Measurements from ENCODE around the gene FRAS1. TPM values are rescaled to one million over a fixed set of nuclear protein-coding genes. Genes with fewer than 3 reads are reported as not detected.
A peak's percentile ranks its signal among the peaks of the same experiment; 100 is the strongest.

The FRAS1 gene
- total and polyA plus RNA-seq, 12 donors, result 0.20 to 2.3 (median 0.84) TPM

DNA sequence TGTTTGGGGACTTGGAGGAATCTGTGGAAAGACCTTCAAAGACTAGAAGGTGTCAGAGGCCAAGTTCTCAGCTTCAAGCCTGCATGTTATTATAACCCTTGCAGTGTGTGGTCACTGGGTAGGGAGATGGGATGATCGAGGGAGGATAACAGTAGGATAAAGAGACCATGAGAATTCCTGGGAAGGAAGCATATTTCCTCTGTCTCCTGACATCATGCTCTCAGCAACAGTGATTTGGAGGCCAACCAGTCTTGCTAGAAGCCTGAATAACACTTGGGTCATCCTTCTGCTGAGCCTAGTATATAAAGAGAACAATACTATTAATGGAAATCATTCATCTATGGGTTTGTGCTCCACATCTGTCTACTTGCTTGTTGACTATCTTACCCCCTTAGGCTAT, 453.6 kb downstream of the FRAS1 start:
- 6 to 36% (median 21%) methylated on average over 1 of the region's 1 CpG for WGBS, 4 donors
- Histone ChIP-seq H3K27ac (no peak overlapping the region), H3K9me3 (replicated peaks in 1 of 3) (no peaks in the 10 kb centered on the region), H3K4me3 (no peak overlapping the region), H3K4me1 (replicated peaks in 1 of 2) (no peaks in the 10 kb centered on the region), H3K27me3 (no peaks in the 10 kb centered on the region), H3K36me3 (replicated peaks in 1 of 2) (no peaks in the 10 kb centered on the region)
- TF ChIP-seq, protein P1, sequence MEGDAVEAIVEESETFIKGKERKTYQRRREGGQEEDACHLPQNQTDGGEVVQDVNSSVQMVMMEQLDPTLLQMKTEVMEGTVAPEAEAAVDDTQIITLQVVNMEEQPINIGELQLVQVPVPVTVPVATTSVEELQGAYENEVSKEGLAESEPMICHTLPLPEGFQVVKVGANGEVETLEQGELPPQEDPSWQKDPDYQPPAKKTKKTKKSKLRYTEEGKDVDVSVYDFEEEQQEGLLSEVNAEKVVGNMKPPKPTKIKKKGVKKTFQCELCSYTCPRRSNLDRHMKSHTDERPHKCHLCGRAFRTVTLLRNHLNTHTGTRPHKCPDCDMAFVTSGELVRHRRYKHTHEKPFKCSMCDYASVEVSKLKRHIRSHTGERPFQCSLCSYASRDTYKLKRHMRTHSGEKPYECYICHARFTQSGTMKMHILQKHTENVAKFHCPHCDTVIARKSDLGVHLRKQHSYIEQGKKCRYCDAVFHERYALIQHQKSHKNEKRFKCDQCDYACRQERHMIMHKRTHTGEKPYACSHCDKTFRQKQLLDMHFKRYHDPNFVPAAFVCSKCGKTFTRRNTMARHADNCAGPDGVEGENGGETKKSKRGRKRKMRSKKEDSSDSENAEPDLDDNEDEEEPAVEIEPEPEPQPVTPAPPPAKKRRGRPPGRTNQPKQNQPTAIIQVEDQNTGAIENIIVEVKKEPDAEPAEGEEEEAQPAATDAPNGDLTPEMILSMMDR (IDR thresholded peaks at IDR 0.05), result no peak
- TF ChIP-seq POLR2A (IDR thresholded peaks at IDR 0.05), result no peak
- no peak for DNase-seq
- intact Hi-C loops (cut with DNase I), result loop anchor here (10.0 kb wide), 2 partner anchors 456 to 546 kb away; partner anchors contain the start of gene FRAS1 (in 1 of the 2)

DNA sequence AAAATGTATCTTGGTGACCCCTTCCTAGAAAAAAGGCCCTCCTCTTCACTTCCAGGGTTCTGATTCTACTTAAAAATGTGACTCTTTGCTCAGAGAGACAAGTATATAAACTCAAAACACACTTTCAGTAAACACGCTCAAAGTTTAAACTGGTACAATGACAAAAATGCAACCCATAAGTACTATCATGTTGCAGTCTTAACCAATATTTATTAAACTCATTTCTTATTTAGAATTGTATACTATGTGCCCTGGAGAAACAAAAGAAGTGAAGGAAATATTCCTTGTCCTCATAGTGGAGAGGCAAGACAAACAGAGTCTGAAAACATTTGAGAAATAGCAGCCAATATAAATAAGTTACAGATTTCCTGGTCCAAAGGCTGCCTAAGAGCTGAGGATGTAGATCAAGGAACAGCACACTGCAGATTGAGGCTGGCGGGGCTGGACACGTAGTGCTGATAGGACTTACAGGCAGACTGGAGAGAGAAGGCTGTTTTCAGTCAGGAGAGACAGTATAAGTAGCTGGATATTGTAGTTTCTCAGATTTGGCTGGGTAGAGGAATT, 455.3 kb downstream of the FRAS1 start:
- WGBS, 4 donors, result 73 to 85% (median 74%) methylated on average over 3 of the region's 3 CpGs
- no peaks in the 10 kb centered on the region for H3K27me3 ChIP-seq
- H3K36me3 ChIP-seq (replicated peaks in 1 of 2), result no peaks in the 10 kb centered on the region
- no peaks in the 10 kb centered on the region for H3K4me1 ChIP-seq (replicated peaks in 1 of 2)
- no peak overlapping the region for H3K27ac ChIP-seq
- intact Hi-C loops (cut with DNase I), result loop anchor here (10.0 kb wide), 2 partner anchors 458 to 548 kb away; partner anchors contain the start of gene FRAS1 (in 1 of the 2)
- H3K4me3 ChIP-seq, result no peak overlapping the region
- no peak for DNase-seq
- H3K9me3 ChIP-seq (replicated peaks in 1 of 3), result no peaks in the 10 kb centered on the region
- TF ChIP-seq, protein P1 (IDR thresholded peaks at IDR 0.05), result no peak
- TF ChIP-seq POLR2A (IDR thresholded peaks at IDR 0.05), result no peak

DNA sequence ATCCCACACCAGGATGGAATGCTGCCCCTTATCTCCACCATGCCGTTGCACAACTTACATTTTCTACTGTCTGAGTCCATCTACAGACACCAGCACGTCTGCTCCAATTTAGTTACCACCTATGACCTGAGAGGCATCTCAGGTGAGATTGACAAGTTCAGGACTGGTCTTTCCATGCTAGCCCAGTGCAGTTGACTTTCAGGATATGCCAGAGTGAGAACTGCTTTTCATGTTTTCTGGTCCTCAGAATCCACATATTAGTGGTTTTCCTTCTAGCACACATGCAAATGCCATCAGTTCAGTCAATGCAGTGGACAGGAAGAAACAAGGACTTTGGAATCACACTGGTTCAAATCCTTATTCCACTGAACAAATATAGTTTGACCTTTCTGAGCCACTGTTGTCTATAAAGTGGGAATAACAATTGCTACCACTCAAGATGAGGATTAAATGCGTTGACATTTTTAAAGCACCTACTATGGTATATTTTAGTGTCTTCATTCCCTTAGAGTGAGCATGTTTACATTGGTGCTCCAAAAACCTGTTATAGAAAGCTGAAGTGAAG, 456.4 kb downstream of the FRAS1 start:
- 73 to 89% (median 81%) methylated on average over 3 of the region's 3 CpGs for WGBS, 4 donors
- H3K27me3 ChIP-seq, result no peaks in the 10 kb centered on the region
- no peak overlapping the region for H3K4me3 ChIP-seq
- H3K27ac ChIP-seq, result no peak overlapping the region
- H3K4me1 ChIP-seq (replicated peaks in 1 of 2), result no peaks in the 10 kb centered on the region
- no peak for DNase-seq
- H3K9me3 ChIP-seq (replicated peaks in 1 of 3), result no peaks in the 10 kb centered on the region
- TF ChIP-seq POLR2A (IDR thresholded peaks at IDR 0.05), result no peak
- TF ChIP-seq, protein P1 (IDR thresholded peaks at IDR 0.05), result no peak
- intact Hi-C loops (cut with DNase I), result loop anchor here (10.0 kb wide), 2 partner anchors 459 to 549 kb away; partner anchors contain the start of gene FRAS1 (in 1 of the 2)
- no peaks in the 10 kb centered on the region for H3K36me3 ChIP-seq (replicated peaks in 1 of 2)

DNA sequence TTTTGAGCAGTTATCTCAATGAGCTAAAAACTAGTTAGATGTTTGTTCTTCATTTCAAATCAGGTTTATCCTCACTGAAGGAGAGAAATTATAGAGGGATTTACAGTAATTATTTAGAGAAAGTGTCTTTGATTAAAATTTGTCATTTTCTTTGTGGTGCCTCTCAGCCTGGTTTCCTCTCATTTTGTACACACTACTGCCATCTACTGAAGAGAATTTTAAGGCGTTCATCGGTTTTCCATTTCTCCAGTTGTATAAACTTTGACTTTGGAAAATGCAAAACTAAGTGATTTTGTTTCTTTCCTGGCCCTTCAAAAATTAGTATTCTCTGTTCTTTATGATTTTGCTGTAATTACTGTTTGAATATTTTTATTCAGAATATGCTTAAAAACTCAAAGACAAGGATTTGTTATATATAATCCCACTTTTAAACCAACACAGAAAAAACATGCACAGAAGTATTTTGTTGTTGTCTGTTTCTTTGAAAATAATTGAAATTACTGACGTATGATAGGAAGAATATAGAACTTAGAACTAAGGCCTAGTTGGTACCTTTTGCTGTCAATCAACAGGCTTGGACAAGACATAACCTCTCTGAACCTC, 460.0 kb downstream of the FRAS1 start:
- Histone ChIP-seq H3K4me1 (replicated peaks in 1 of 2) (no peaks in the 10 kb centered on the region), H3K9me3 (replicated peaks in 1 of 3) (no peaks in the 10 kb centered on the region), H3K27me3 (no peaks in the 10 kb centered on the region), H3K36me3 (replicated peaks in 1 of 2) (no peaks in the 10 kb centered on the region), H3K27ac (no peak overlapping the region), H3K4me3 (no peak overlapping the region)
- TF ChIP-seq POLR2A (IDR thresholded peaks at IDR 0.05), result no peak
- TF ChIP-seq, protein P1 (IDR thresholded peaks at IDR 0.05), result peak; percentile 31 to 70 (median 55)
- no peak for DNase-seq
- intact Hi-C loops (cut with DNase I), result loop anchor here (10.0 kb wide), 2 partner anchors 462 to 552 kb away; partner anchors contain the start of gene FRAS1 (in 1 of the 2)
- WGBS, 4 donors, result 9 to 14% (median 11%) methylated on average over 3 of the region's 3 CpGs
